Astrocyte of the hippocampus (primary cell): Measurements from ENCODE around the gene LRRC2.
"Not testable (repeated sequence)": the region's sequence is repeated elsewhere in the genome, so short reads cannot be mapped to it uniquely, and the experiment has no call there.

ENCODE experiments used
- DNase-seq: peaks from one replicate; pipeline ENCODE4 v3.0.0; 2011; ENCODE audit warnings: low read depth, low spot score

Gene LRRC2

GRCh38 chr3:46584598-46585467 lies 18.7 kb upstream of the LRRC2 start:
- DNase-seq = no peak

DNA sequence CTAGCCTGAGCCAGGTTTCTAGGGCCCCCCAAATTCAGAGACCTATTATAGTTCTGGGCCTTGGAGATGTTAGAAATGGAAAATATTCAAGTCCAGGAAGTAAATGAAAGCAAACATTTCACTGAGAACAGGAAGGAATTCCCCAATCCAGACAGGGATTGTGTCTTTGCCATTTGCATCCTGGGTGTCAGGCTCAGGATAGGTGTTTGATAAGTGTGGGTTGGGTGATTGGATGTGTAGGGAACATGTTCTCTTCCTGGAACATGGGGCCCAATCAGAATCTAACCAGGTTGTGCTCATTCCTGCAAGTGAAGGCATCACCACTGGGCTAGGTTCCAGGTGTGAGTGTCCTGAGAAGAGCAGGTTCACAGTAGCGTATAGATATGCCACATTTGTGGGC lies 14.6 kb upstream of the LRRC2 start:
- no peak for DNase-seq

GRCh38 chr3:46579756-46580286 lies 13.7 kb upstream of the LRRC2 start:
- no peak for DNase-seq

GRCh38 chr3:46578973-46579755 lies 13.1 kb upstream of the LRRC2 start:
- no peak for DNase-seq

DNA sequence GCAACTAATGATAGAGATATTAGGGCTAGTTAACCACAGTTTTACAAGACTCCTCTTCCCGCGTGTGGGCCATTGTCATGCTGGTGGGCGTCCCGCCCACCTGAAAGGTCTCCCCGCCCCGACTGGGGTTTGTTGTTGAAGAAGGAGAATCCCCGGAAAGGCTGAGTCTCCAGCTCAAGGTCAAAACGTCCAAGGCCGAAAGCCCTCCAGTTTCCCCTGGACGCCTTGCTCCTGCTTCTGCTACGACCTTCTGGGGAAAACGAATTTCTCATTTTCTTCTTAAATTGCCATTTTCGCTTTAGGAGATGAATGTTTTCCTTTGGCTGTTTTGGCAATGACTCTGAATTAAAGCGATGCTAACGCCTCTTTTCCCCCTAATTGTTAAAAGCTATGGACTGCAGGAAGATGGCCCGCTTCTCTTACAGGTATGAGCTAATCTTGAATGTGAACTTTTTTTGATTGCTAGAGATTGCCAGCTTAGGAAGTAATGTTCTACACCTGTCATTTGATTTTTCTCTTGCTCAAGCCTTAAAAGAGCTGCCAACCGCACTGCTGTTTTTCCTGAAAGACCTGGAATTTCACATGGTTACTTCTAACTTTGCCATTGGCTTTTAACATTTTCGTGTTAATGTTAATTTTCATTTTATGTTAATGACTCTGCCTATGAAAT lies 11.6 kb upstream of the LRRC2 start:
- not testable (repeated sequence) for DNase-seq

GRCh38 chr3:46576879-46577278 lies 10.8 kb upstream of the LRRC2 start:
- no peak for DNase-seq

GRCh38 chr3:46576386-46576785 lies 10.3 kb upstream of the LRRC2 start:
- no peak for DNase-seq

DNA sequence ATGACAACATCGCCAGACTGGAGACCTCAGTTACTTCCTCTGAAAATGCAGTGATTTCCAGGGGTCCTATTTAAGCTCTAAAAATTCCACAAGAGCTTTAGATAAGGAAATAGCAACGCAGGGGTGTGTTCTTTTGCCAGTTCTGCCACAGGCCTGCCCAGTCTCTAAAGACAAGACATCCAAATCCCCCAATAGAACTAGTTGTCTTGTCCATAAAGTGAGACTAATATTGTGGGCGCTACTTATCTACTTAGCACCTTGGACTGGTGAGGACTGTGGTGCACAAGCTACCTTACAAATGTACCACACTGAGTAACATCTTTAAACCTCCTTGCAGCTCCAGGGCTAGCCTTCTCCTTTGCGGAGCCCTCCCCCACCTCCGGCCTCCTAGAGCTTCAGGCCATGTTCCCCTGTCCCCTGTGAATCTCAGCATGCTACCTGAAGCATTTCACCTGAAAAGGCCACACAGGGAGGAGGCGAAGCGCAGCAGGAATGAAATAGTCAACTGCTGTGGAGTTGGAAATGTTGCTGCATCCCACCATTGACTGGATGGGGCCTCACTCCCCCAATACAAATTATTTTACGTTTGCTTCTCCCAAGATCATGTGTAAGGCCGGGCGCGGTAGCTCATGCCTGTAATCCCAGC lies 9.6 kb upstream of the LRRC2 start:
- DNase-seq = no peak

- no peak for DNase-seq
Measured at GRCh38 chr3:46574881-46575576, 8.9 kb upstream of the LRRC2 start.

- peak; percentile 26 for DNase-seq
Measured at GRCh38 chr3:46574243-46574646, 8.1 kb upstream of the LRRC2 start.

DNA sequence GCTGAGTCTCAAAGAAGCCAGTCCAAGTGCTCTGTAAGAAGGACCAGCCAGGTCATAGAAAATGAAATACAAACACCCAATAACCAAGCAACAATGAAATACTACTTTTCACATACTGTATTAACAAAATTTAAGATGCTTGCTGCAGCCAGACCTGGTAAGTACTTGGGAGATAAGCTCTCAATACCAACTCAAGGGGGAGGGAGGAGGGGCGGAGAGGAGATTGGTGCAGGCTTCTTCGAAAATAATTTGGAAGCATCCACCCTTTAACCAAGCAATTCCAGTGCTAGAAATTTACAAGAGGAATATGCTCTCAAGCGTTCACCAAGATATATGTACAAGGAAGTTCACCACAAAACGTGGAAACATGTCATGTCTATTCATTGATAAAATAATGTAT lies 7.6 kb upstream of the LRRC2 start:
- DNase-seq = no peak

GRCh38 chr3:46571684-46572083 lies 5.6 kb upstream of the LRRC2 start:
- DNase-seq = no peak

- DNase-seq = peak; percentile 27
Measured at GRCh38 chr3:46565607-46566039, 479 bp downstream of the LRRC2 start.

DNA sequence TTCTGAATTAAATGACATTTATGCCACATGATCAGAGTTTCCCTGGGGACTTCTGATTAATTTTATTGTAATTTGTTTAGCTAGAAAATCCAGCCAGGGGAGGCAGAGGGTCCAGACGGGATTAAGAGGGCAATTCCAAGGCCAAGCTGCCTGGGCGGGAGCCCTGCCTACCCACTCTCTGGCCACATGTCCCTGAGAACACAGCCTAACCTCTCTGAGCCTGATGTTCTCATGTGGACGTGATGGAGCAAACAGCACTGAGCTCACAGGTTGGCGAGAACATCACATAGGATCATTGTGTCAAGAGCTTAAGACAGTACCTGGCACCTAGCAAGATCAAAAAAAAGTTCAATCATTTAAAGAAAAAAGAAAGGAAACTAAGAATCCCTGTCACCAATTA lies 1.0 kb downstream of the LRRC2 start:
- no peak for DNase-seq

GRCh38 chr3:46564190-46565021 lies 1.7 kb downstream of the LRRC2 start:
- DNase-seq = peak; percentile 49

GRCh38 chr3:46561951-46562350 lies 4.2 kb downstream of the LRRC2 start:
- DNase-seq = no peak

- no peak for DNase-seq
Measured at GRCh38 chr3:46561511-46561910, 4.6 kb downstream of the LRRC2 start.

- DNase-seq = no peak
Measured at GRCh38 chr3:46559091-46559704, 6.9 kb downstream of the LRRC2 start.
